GM06990 (cell line): Measurements from ENCODE around the gene DDTL.
"Not testable (repeated sequence)": the region's sequence is repeated elsewhere in the genome, so short reads cannot be mapped to it uniquely, and the experiment has no call there.

Source experiments
- DNase-seq: peaks from one replicate; pipeline ENCODE4 v3.0.0-alpha.2; 2011; ENCODE audit not compliant: insufficient read length; ENCODE audit errors: extremely low read depth
- H3K27me3 ChIP-seq: replicated peaks from 2 replicates; pipeline ENCODE4 v1.6.0; 2011; ENCODE audit warnings: low read length; ENCODE audit not compliant: control insufficient read depth, insufficient read depth
- H3K36me3 ChIP-seq: 2 replicates; pipeline ENCODE4 v1.5.1; 2011; ENCODE audit warnings: low read length; ENCODE audit not compliant: control insufficient read depth, insufficient read depth
- H3K4me3 ChIP-seq: replicated peaks from 2 replicates; pipeline ENCODE4 v1.5.1; 2011; ENCODE audit warnings: low read depth, mild to moderate bottlenecking, control low read depth, low read length
- TF ChIP-seq, protein P1 (sequence below): IDR thresholded peaks from 2 replicates; pipeline ENCODE4 v1.5.1; 2011; ENCODE audit warnings: low read length, control low read depth, mild to moderate bottlenecking, inconsistent platforms; ENCODE audit not compliant: insufficient read depth, poor library complexity, severe bottlenecking

The DDTL gene

DNA sequence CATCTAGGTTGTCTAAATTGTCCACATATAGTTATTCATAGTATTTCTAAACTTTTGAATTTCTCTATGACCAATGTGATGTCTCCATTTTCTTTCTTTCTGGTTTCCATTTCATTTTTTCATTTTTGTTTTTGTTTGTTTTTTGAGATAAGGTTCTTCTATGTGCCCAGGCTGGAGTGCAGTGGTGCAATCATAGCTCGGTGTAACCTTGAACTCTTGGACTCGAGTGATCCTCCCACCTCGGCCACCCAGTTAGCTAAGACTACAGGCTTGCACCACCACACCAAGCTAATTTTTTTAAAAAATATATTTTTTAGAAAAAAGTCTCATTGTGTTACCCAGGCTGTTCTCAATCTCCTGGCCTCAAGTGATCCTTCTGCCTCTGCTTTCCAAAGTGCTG is 30.4 kb downstream of the DDTL start:
- TF ChIP-seq, protein P1, sequence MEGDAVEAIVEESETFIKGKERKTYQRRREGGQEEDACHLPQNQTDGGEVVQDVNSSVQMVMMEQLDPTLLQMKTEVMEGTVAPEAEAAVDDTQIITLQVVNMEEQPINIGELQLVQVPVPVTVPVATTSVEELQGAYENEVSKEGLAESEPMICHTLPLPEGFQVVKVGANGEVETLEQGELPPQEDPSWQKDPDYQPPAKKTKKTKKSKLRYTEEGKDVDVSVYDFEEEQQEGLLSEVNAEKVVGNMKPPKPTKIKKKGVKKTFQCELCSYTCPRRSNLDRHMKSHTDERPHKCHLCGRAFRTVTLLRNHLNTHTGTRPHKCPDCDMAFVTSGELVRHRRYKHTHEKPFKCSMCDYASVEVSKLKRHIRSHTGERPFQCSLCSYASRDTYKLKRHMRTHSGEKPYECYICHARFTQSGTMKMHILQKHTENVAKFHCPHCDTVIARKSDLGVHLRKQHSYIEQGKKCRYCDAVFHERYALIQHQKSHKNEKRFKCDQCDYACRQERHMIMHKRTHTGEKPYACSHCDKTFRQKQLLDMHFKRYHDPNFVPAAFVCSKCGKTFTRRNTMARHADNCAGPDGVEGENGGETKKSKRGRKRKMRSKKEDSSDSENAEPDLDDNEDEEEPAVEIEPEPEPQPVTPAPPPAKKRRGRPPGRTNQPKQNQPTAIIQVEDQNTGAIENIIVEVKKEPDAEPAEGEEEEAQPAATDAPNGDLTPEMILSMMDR = no peak
- Histone ChIP-seq H3K27me3 (no peaks in the 10 kb centered on the region), H3K36me3 (no peaks in the 10 kb centered on the region), H3K4me3 (no peak overlapping the region)
- no peak for DNase-seq

DNA sequence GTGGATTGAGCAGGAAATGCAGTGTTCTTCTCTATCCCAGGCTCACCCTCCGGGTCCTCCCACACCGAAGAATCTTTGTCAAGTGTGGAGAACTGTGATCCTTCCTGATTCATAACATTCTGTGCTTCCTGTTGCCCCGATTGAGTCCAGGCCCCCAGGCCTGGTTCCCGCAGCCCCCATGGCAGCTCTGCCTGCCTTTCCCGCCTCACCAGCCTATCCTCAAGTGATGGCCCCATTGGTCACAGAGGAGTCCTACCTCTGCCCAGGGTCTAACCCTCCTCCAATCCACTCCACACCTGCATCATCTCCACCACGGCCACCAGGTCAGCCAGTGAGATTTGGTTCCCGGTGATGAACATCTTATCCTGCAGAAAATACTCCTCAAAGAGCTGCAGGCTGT is 33.1 kb downstream of the DDTL start:
- H3K36me3 ChIP-seq, DNase-seq: not testable (repeated sequence)

GRCh38 chr22:24001314-24001713 is 34.6 kb downstream of the DDTL start:
- TF ChIP-seq, protein P1 = no peak
- Histone ChIP-seq H3K36me3 (no peaks in the 10 kb centered on the region), H3K27me3 (no peaks in the 10 kb centered on the region), H3K4me3 (no peak overlapping the region)
- no peak for DNase-seq

More for the DNA sequence above, 33.1 kb downstream of the DDTL start:
- not testable (repeated sequence) for H3K4me3 ChIP-seq, H3K27me3 ChIP-seq

GRCh38 chr22:24002272-24002671 is 35.6 kb downstream of the DDTL start:
- no peaks in the 10 kb centered on the region for H3K27me3 ChIP-seq
- no peak for DNase-seq
- TF ChIP-seq, protein P1 = no peak
- no peaks in the 10 kb centered on the region for H3K36me3 ChIP-seq
- no peak overlapping the region for H3K4me3 ChIP-seq

DNA sequence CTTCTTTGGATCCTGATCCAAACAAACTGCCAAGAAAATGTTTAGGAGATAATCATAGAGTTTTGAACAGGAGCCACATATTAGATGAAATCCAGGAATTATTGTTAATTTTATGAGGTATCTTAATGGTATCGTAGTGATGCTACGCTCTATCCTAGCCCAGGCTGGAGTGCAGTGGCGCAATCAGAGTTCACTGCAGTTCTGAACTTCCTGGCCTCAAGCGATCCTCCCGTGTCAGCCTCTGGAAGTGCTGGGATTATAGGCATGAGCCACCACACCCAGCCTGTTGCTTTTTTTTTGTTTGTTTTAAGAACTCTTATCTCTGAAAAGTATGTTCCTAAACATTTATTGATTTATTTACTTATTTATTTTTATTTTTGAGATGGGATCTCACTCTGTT is 36.2 kb downstream of the DDTL start:
- TF ChIP-seq, protein P1 = no peak
- Histone ChIP-seq H3K4me3 (no peak overlapping the region), H3K27me3 (no peaks in the 10 kb centered on the region), H3K36me3 (no peaks in the 10 kb centered on the region)
- DNase-seq = no peak

DNA sequence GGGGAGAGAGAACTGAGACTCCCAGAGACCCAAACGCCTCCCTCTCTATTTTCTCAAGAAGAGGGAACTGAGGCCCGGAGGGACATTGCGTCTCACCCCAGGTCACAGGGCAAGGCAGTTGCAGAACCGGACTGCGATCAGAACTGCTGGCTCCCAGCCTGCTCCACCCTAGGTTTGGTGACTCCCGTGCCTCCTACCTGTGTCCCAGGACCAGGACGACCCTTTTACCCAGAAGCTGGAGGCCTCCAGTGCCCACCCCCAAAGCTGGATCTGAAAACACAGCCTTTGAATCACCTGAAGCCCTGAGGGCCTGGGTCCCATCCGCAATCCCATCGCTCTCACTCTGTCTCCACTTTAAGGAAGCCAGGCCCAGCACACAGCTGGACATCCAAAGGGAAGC is 37.2 kb downstream of the DDTL start:
- no peak for DNase-seq
- TF ChIP-seq, protein P1 = no peak
- Histone ChIP-seq H3K36me3 (no peaks in the 10 kb centered on the region), H3K4me3 (no peak overlapping the region), H3K27me3 (no peaks in the 10 kb centered on the region)
